Measurements from ENCODE around the gene ZNF837. TPM values are rescaled to one million over a fixed set of nuclear protein-coding genes. Genes with fewer than 3 reads are reported as not detected.

ZNF837 gene
- total and polyA plus RNA-seq, 2 donors (not counting 1 experiment from before 2014, with no cell fraction given): 4.2 to 4.9 TPM

DNA sequence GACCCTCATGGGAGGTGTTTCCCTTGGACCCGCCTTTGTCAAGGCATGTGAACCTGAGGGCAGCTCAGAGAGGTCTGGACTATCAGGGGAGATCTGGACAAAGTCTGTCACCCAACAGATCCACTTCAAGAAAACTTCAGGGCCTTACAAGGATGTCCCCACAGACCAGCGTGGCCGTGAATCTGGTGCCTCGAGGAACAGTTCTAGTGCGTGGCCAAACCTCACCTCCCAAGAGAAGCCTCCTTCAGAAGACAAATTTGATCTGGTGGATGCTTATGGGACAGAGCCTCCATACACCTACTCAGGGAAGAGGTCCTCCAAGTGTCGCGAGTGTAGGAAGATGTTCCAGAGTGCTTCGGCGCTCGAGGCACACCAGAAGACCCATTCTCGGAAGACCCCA, 42.5 kb downstream of the ZNF837 start:
- Histone ChIP-seq H3K4me1 (ENCODE audit: control insufficient read depth in 2 of 2, insufficient read depth in 2 of 2, low read length in 2 of 2) (no peaks in the 10 kb centered on the region), H3K4me2 (replicated peaks; ENCODE audit: low read depth, low read length, poor library complexity, severe bottlenecking) (no peak overlapping the region), H3K36me3 (replicated peaks in 1 of 2; ENCODE audit: control extremely low read depth in 1 of 2, control insufficient read depth in 1 of 2, extremely low read depth in 1 of 2, insufficient read depth in 2 of 2, low read length in 1 of 2) (peaks cover 2 to 34% of the 10 kb centered on the region in 2 experiments), H3K9ac (ENCODE audit: low read length) (no peak overlapping the region), H3K9me3 (ENCODE audit: control extremely low read depth in 1 of 3, control insufficient read depth in 2 of 3, insufficient read depth in 1 of 3, low read length in 2 of 3) (peaks cover 0 to 10% (median 0%) of the 10 kb centered on the region in 3 donors), H4K20me1 (ENCODE audit: control insufficient read depth, insufficient read depth, low read length, poor library complexity, severe bottlenecking) (no peaks in the 10 kb centered on the region), H3K27me3 (replicated peaks in 1 of 4; ENCODE audit: control extremely low read depth in 1 of 4, control insufficient read depth in 3 of 4, insufficient read depth in 4 of 4, low read length in 3 of 4) (no peaks in the 10 kb centered on the region), H3K4me3 (ENCODE audit: control extremely low read depth in 1 of 5, extremely low read depth in 1 of 5, insufficient read depth in 1 of 5, low read depth in 2 of 5, low read length in 4 of 5) (no peak overlapping the region), H3K27ac (ENCODE audit: low read length in 2 of 2) (no peak overlapping the region), H2AFZ (ENCODE audit: insufficient read depth, low read depth, low read length, poor library complexity, severe bottlenecking) (no peak overlapping the region), H3K79me2 (ENCODE audit: control insufficient read depth, insufficient read depth, low read length) (peaks cover 4% of the 10 kb centered on the region)
- no peaks in the 10 kb centered on the region for H3K9me3 Mint-ChIP-seq (ENCODE audit: insufficient read depth)
- no peaks in the 10 kb centered on the region for H3K4me1 Mint-ChIP-seq
- no peaks in the 10 kb centered on the region for H3K27me3 Mint-ChIP-seq
- ChIA-PET CTCF (no interaction called here), POLR2A (no interaction called here)
- ATAC-seq (ENCODE audit: low read depth) (no peak), DNase-seq (no peak)
- 98% methylated on average over 6 of the region's 11 CpGs for WGBS (ENCODE audit: insufficient coverage)
- no peak for TF ChIP-seq EZH2 (IDR thresholded peaks at IDR 0.05; ENCODE audit: borderline replicate concordance, insufficient read depth, low read depth, low read length, poor library complexity, severe bottlenecking)
- TF ChIP-seq, protein P1, sequence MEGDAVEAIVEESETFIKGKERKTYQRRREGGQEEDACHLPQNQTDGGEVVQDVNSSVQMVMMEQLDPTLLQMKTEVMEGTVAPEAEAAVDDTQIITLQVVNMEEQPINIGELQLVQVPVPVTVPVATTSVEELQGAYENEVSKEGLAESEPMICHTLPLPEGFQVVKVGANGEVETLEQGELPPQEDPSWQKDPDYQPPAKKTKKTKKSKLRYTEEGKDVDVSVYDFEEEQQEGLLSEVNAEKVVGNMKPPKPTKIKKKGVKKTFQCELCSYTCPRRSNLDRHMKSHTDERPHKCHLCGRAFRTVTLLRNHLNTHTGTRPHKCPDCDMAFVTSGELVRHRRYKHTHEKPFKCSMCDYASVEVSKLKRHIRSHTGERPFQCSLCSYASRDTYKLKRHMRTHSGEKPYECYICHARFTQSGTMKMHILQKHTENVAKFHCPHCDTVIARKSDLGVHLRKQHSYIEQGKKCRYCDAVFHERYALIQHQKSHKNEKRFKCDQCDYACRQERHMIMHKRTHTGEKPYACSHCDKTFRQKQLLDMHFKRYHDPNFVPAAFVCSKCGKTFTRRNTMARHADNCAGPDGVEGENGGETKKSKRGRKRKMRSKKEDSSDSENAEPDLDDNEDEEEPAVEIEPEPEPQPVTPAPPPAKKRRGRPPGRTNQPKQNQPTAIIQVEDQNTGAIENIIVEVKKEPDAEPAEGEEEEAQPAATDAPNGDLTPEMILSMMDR (IDR thresholded peaks at IDR 0.05): no peak
- no peak overlapping the region for H3K4me3 Mint-ChIP-seq
- intact Hi-C loops (cut with micrococcal nuclease): no loop called here
- H3K27ac Mint-ChIP-seq: no peak overlapping the region

GRCh38 chr19:58336820-58337219, 44.0 kb downstream of the ZNF837 start:
- Mint-ChIP-seq H3K27ac (no peak overlapping the region), H3K9me3 (ENCODE audit: insufficient read depth) (no peaks in the 10 kb centered on the region), H3K4me1 (no peaks in the 10 kb centered on the region), H3K4me3 (no peak overlapping the region), H3K27me3 (no peaks in the 10 kb centered on the region)
- ChIA-PET CTCF (no interaction called here), POLR2A (no interaction called here)
- Histone ChIP-seq H3K79me2 (ENCODE audit: control insufficient read depth, insufficient read depth, low read length) (peaks cover 13% of the 10 kb centered on the region), H3K4me2 (replicated peaks; ENCODE audit: low read depth, low read length, poor library complexity, severe bottlenecking) (no peak overlapping the region), H2AFZ (ENCODE audit: insufficient read depth, low read depth, low read length, poor library complexity, severe bottlenecking) (no peak overlapping the region), H3K27ac (ENCODE audit: low read length in 2 of 2) (no peak overlapping the region), H3K27me3 (replicated peaks in 1 of 4; ENCODE audit: control extremely low read depth in 1 of 4, control insufficient read depth in 3 of 4, insufficient read depth in 4 of 4, low read length in 3 of 4) (no peaks in the 10 kb centered on the region), H4K20me1 (ENCODE audit: control insufficient read depth, insufficient read depth, low read length, poor library complexity, severe bottlenecking) (no peaks in the 10 kb centered on the region), H3K9me3 (ENCODE audit: control extremely low read depth in 1 of 3, control insufficient read depth in 2 of 3, insufficient read depth in 1 of 3, low read length in 2 of 3) (peaks cover 0 to 9% (median 0%) of the 10 kb centered on the region in 3 donors), H3K36me3 (replicated peaks in 1 of 2; ENCODE audit: control extremely low read depth in 1 of 2, control insufficient read depth in 1 of 2, extremely low read depth in 1 of 2, insufficient read depth in 2 of 2, low read length in 1 of 2) (peaks cover 2 to 34% of the 10 kb centered on the region in 2 experiments), H3K4me1 (ENCODE audit: control insufficient read depth in 2 of 2, insufficient read depth in 2 of 2, low read length in 2 of 2) (no peaks in the 10 kb centered on the region), H3K4me3 (ENCODE audit: control extremely low read depth in 1 of 5, extremely low read depth in 1 of 5, insufficient read depth in 1 of 5, low read depth in 2 of 5, low read length in 4 of 5) (no peak overlapping the region), H3K9ac (ENCODE audit: low read length) (no peak overlapping the region)
- TF ChIP-seq EZH2 (IDR thresholded peaks at IDR 0.05; ENCODE audit: borderline replicate concordance, insufficient read depth, low read depth, low read length, poor library complexity, severe bottlenecking): no peak
- TF ChIP-seq, protein P1 (IDR thresholded peaks at IDR 0.05): no peak
- no peak for DNase-seq
- ATAC-seq (ENCODE audit: low read depth): no peak
- WGBS (ENCODE audit: insufficient coverage): 100% methylated on average over 3 of the region's 4 CpGs
- intact Hi-C loops (cut with micrococcal nuclease): no loop called here
